COLO668 (cell line): ENCODE data around the gene DNAJB12.
A peak's percentile ranks its signal among the peaks of the same experiment; 100 is the strongest.
"Not testable (repeated sequence)": the region's sequence is repeated elsewhere in the genome, so short reads cannot be mapped to it uniquely, and the experiment has no call there.

Experiments used
- DNase-seq: peaks from one replicate; lab custom pipeline; 2025; ENCODE audit not compliant: unreplicated experiment; lab: John Stamatoyannopoulos, UW

The DNAJB12 gene

DNA sequence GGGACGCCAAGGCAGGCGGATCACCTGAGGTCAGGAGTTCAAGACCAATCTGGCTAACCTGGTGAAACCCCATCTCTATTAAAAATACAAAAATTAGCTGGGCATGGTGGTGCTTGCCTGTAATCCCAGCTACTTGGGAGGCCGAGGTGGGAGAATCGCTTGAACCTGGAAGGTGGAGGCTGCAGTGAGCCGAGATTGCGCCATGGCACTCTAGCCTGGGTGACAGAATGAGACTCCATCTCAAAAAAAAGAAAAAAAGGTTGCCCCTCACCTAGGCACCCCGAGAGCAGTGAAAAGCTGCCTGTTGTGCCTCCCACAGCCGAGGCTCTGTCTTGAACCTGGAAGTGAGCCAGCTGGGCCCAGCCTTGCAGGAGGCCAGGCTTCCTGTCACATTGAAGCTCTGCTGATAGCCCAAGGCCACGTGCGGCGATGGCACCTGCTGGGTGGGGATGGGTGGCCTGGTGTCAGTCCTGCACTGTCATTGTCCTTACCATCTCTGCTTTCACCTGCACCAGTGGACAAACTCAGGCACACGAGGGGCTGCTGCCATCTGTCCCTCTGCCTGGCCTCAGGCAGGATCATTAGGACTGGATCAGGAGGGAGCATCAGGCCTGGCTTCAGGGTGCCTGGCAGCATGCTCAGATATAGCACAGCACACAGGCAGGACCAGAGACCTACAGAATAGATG lies 37.8 kb downstream of the DNAJB12 start:
- DNase-seq, result peak; percentile 86

DNA sequence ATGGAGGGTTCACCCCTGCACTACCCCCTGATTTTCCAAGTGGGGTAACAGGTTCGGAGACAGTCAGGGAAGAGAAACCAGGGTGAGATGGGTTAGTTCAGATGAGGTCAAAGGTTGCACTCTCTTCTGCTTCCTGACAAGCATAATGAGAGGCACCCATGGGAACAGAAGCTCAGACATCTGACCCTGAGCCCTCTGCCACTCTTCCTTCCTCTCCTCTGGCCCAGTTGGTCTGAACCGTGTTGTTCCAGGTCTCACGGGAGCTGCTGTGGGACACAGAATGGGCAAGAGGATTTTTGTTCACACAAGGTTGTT lies 38.4 kb downstream of the DNAJB12 start:
- no peak for DNase-seq

DNA sequence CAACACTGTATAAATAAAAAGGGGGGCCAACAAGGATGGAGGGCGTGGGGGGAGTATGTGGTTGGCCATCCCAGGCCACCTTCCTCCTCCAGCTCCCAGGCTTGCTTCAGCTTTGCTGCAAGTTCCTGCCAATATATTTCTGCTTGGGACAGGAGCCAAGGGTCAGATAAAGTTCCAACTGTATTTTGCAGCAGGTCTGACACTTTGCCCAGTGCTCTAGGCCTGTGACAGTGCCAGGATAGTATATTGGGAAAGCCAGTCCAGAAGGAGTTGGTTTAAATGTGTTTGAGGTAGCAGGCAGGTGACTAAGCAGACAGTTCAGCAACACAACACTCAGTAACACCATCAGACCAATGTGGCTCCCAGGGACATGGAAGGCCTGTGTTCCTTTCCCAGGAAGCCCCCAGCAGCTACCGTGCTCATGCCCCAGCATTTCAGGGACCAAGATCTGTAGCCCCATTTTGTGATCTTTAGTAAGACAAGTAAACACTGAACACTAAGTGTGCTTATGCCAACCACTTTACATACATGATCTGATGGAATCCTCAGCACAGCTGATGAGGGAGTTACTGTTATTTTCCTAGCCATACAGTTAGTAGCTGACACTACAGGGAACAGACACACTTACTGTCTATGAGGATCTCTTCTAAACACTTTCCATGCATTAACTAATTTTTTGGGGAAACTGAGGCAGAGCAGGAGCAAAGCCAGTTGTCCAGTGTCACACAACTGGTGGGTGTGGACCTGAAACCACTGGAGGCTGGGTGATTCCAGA lies 38.9 kb downstream of the DNAJB12 start:
- no peak for DNase-seq

DNA sequence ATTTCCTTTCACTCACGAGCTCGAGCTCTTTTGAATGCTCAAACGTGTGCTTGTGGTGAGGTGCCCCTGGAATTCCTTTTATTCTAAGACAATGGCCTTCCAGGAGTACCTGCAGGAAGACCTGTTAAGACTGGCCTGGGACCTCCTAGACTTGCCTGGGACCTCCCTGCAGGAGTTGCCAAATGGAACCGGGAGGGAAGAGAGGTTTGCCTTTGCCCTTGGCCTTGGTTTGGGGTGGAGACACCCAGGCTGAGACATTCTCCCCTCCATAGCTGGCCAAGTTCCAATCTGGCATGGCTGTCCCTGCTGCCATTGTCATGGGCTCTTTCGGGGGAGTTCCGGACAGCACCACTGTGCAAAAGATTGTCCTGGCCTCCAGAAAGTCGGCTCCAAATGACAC lies 39.7 kb downstream of the DNAJB12 start:
- DNase-seq, result no peak

DNA sequence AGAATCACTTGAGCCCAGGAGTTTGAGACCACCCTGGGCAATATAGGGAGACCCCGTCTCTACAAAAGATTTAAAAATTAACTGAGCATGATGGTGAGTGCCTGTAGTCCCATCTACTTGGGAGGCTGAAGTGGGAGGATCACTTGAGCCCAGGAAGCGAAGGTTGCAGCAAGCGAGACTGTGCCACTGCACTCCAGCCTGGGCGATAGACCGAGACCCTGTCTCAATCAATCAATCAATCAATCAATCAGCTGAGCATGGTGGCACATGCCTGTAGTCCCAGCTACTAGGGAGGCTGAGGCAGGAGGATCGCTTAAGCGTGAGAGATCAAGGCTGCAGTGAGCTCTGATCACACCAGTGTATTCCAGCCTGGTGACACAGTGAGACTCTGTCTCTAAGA lies 40.5 kb downstream of the DNAJB12 start:
- DNase-seq, result no peak

DNA sequence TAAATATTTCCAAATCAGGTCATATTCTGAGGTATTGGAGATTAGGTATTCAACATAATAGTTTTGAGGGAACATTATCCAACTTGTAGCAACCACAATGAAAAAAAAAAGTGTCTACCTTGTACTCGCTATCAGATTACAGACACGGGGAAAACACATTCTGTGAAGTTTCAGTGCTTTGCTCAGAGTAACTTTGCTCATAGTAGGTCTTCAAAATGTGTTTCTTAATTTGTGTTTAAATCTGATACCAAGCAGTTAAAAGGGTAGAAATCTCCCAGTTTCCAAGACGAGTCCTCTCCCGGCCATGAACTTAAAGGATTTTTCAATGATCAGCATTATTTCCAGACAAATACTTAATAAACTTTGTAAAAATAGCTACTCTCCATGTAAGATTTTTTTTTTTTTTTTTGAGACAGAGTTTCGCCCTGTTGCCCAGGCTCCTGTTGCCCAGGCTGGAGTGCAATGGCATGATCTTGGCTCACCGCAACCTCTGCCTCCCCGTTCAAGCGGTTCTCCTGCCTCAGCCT lies 41.8 kb downstream of the DNAJB12 start:
- no peak for DNase-seq

DNA sequence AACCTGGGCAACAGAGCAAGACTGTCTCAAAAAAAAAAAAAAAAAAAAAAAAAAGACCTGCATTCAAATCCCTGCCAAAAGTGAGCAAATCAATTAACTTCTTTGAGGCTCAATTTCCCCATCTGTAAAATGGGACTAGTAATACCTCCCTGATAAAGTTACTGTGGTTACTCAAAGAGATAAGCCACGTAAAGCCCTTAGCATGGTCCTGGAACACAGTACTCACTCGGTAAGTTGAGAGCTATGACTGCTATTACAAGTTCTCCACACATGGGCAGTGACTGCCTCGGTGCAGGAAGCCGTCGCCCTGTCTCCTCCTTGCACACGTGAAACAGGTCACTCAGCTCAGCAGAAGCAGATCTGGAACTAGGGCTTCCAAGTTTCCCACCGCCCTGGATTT lies 43.1 kb downstream of the DNAJB12 start:
- no peak for DNase-seq

DNA sequence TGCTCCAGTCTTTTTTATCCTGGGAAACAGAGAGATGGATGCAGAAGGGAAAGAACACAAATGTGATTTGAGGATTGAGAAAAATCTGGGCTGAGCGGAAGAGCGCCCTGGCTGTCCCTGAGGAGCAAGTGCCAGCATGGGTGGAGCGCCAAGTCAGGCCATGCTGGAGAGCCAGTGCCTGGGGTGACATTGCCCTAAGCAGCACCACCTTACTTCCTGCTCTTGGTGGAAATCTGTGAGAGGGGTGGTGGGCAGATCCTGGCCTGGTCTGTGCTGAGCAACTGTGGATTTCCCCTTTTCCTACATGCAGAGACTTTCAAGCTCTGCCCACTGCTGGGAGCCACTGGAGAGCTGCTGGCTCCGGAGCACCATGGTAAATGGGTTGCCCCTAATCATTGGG lies 44.1 kb downstream of the DNAJB12 start:
- DNase-seq, result peak; percentile 25

DNA sequence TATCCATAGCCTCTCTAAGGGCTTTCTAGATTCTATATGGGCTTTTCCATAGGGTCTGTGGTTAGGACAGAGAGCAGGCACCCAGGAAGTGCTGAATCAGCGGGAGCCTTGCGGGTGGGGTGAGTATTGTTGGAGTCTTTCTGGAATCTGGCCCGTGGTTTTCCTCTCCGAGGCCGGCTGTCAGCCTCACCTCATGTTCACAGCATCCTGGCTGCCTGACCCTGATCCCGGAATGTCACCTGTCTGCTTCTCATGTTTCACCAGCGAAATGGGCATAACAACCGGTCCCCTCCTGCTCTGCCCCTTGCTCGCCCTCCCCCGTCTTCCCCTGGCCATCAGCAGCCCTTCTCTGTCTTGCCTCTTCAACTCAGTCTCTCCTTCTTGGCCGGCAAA lies 44.5 kb downstream of the DNAJB12 start:
- DNase-seq, result peak; percentile 41

DNA sequence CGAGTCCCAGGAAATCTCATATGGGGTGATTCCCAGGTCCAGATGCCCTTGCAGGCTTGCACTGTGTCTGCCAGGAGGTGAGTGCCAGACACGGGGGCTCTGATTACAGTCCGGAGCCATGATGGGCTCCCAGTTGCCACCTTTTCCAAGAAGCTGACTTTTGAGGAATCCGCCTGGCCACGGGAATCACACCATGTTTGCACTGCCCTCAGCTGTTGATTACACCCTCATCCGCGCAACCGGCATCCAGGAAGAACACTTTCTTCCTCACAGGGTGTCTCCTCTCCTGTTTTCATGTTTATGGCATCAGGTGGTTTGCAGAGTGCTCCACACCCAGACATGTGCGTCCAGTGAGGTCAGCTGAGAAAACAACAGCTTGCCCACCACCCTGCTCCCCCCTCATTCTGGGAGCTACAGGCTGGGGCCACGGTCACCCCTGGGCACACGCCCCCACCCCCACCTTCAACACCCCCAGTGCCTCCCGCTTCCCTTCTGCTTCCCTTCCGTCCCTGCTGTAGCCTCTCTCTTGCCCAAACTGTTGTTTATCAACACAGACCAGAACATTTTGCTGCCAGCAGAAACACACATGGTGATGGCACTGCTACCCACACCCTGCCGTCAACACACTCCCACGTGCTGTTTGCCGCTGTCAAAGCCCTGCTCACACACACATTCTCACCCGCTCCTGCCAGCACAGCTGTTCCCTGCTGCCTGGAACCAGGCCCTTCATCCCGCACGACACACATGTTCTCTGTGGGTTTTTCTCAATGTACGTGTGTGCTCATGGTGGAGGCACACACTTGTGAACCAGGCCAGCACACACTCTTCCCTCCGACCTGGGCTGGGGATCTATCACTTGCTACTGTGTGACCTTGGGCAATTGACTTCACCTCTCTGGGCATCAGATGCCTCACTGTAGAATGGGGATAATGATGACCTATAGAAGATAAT lies 45.2 kb downstream of the DNAJB12 start:
- peak; percentile 4 for DNase-seq

DNA sequence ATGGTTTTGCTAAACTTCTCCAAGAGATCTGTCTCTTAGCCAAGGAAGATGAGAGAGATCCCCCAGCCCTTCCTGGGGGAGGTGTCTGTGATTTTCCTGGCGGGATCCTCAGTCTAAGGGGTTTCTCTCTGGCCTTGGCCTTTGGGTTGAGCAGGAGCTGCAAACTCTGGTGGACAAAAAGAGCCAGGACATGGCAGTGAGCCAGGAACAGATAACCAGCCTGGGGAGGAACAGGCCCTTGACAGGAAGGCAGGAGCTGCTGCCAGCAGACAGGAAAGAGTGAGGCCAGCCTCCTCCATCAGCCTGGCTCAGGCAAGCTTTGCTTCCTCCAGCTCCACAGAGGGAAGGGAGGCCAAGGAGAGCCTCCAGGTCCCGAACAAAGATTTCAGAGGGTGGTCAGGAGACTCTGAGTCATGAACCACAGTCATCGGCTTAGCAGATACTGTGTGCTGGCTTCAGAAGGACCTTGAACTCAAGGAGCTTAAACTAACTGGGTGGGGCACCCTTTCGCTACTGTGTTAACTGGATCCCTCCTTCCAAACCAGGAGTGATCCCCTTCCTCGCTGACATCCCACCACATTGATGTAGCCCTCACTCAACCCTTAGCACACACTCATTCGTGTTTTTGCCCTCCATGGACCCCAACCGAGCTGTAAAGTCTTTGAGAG lies 46.3 kb downstream of the DNAJB12 start:
- peak; percentile 9 for DNase-seq

DNA sequence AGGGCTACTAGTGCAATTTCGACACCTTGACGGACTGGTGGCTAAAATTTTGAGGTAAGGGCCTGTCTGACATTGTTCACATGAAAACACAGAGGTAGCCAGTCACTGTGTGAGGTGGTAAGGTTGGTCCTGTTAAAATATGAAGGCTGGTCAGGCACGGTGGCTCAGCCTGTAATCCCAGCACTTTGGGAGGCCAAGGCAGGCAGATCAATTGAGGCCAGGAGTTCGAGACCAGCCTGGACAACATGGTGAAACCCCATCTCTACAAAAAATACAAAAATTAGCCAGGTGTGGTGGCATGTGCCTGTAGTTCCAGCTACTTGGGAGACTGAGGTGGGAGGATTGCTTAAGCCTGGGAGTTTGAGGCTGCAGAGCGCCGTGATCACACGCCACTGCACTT lies 47.0 kb downstream of the DNAJB12 start:
- DNase-seq, result not testable (repeated sequence)

DNA sequence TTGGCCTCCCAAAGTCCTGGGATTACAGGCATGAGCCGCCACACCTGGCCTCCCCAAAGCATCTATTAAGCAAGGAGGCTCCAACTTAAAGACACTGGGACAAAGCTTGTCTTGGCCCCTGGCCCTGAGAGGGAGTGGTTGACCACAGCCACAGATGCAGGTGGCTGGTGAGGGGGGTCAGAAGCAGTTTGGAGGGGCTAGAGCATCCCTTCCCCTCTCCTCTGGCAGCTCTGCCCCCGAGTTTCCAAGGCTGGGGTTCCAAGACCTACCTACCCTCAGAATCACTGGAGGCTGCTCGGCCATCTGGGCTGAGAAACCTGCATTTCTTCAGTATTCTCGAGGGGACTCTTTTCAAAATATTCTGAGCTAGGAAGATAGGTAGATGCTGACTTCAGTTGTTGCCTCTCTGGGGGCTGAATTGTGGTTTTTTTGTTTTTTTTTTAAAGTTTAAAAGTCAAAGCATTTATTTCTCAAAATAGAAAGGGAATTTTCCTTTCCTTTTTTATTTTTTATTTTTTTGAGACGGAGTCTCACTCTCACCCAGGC lies 48.4 kb downstream of the DNAJB12 start:
- no peak for DNase-seq

DNA sequence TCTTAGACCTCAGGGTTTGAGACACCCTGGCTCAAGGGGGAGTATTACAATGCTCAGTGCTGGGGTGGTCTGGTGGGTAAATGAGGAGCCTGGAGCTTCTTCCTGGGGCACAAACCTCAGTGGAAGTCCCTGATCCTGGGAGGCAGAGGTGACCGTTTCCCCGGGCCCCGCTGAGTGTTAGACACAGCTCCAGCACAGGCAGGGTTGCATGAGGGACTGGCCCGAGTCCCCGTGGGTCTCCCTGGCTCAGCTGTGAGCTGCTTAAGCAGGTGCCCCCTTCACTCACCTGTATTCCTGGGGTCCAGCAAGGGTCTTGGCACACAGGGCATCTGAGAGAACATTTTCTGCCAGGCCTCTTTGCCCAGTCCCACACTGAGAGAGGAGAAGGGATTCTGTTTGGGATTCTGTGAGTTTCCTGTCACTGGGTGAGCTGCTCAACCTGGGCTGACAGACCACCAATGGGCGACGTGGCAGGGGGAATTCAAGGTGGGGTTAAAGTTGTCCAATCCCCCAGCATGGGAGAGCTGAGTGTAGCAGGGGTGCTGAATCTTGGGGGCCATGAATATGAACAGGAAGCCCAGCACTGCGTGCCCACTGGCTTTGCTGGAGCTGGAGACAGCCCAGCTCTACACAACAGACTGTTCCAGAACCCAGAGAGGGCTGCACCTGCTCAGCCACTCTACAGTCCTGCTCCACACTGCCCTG lies 51.1 kb downstream of the DNAJB12 start:
- no peak for DNase-seq

DNA sequence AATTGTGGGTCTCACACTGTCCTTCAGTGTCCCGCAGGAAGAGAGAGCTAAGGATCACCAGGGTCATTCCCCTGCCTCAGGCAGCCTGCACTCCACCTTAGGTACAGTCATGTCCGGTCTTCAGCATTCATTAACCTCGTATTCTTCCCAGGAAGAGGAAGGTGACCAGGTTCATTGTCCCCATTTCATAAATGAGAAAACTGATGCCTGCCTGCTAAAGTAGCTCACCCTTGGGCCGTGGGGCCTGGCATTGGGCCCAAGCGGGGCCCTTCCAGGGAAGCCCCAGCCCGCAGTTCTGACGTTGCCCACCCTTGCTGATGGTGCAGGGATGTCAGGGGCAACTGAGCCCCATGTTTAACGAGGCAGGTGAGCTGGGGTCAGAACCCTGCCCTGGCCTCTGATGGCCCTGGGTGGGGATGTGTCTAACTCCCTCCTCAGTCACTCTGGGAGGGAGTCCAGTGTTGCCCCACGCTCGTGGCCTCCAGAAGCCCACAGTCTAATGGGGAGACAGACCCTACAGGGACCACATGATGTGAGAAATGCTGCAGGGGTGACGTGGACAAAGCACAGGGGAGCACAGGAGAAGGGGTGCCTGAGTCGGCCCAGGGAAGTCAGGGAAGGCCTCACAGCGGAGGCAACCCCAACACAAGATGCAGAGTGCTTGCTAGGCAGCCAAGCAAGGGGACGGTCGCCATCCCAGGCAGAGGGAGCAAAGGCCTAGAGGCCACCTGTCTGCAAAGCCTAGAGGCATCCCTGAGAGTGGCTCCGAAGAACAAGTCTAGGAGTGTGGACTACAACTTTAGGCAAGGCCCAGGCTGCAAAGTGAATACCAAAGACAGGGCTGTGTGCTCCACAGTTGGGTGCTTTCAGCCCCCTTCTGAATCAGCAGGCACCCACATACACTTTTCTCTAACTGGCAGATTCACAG lies 55.9 kb downstream of the DNAJB12 start:
- DNase-seq, result no peak

DNA sequence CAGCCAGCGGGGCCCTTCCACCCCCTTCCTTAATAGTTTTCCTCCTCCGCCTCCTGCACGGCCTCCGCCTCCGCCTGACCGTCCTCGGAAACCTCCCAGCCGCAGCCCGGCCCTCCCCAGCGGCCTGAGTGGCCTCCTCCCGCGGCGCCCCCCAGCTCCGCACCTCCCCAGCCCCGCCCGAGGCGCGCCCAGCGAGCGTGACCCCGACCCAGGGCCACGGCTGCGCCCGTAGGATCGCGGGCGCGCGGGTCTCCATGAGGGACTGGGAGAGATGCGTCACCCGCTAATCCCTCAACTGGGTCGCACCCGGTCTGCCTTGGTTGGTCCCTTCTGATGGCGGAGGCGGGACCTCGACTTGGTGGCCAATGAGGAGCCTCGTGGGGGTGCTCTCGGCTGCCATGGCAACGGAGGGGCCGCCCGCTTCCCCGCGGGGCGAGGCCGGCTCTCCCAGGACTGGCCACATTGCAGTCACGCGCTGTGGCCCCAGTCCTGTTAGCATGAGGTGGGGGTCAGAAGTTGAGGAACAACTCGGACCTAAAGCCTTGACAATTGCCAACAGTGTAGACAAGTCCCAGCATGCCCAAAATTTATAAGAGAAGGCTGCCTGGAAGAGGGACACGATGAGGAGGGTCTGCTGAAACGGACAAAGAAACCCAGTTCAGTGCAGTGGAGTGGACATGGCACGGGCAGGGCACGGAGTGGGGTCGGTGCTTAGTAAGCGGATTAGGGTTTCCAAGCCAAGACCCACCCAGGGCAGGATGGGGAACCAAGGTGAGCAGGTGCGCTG lies 56.7 kb downstream of the DNAJB12 start:
- DNase-seq, result peak; percentile 86

DNA sequence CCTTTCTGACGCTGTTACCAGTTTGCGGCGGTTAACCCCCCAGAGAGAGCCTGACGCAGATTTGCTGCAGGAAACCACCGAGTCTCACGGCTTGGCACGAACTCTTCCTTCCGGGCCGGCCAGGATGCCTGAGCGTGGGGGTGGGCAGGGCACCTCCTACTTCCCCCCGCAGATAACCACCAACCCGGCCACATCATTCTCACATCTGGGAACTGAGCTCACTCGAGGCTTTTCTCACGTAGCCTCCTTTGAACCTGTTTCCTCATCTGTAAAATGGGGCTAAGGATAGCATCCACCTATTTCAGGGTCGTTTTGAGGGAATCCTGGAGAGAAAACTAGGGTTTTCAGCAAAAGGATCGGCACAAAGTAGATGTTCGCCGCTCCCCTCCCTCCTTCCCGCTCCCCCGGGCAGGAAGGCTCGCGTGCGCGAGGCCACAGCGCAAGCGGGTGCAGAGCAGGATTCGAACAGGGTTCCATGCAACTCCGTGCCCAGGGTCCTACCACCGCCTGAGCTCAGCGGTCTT lies 57.4 kb downstream of the DNAJB12 start:
- DNase-seq, result peak; percentile 30

DNA sequence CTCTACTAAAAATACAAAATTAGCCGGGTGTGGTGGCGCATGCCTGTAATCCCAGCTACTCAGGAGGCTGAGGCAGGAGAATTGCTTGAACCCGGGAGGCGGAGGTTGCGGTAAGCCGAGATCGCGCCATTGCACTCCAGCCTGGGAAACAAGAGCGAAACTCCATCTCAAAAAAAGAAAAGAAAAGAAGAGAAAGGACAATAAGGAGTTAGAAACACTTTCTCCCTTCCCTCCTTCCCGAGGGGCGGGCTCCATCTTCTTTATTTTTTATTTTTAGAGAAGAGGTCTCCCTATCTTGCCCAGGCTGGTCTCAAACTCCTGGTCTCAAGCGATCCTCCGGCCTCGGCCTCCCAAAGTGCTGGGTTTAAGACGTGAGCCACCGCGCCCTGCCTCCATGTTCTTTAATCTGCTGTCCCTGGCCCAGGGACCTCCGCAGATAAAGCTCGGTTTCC lies 57.9 kb downstream of the DNAJB12 start:
- not testable (repeated sequence) for DNase-seq
